Tibial artery (tissue), 4 donors: ENCODE measurements around the gene STIP1.

Source experiments
- DNase-seq, 2 donors: peaks; one replicate each; pipeline ENCODE4 v3.0.0-alpha.2; 2019
- H3K27ac ChIP-seq, 2 donors: fragments of 200-600 bp; sonication (generic) in 1 of 2; 1 replicate in 1 of 2; 2 replicates in 1 of 2; pipeline ENCODE4 v1.5.1; 2018 to 2019; ENCODE audit warnings: mild to moderate bottlenecking in 1 of 2
- H3K27me3 ChIP-seq, 2 donors: fragments of 200-600 bp; sonication (generic) in 1 of 2; one replicate each; pipeline versions ENCODE4 v1.5.1 to v1.6.0; 2016 to 2019
- H3K36me3 ChIP-seq, 3 donors: fragments of 200-600 bp; sonication (generic) in 2 of 3; one replicate each; pipeline ENCODE4 v1.5.1; 2016 to 2019; ENCODE audit warnings: mild to moderate bottlenecking in 2 of 3
- H3K4me1 ChIP-seq, 4 donors: fragments of 200-600 bp; sonication (generic) in 2 of 4; 1 replicate in 3 of 4; 2 replicates in 1 of 4; pipeline ENCODE4 v1.5.1; 2016 to 2019
- H3K4me3 ChIP-seq, 2 donors: fragments of 200-600 bp; sonication (generic) in 1 of 2; 1 replicate in 1 of 2; 2 replicates in 1 of 2; pipeline ENCODE4 v1.5.1; 2018 to 2019; ENCODE audit warnings: mild to moderate bottlenecking in 2 of 2
- H3K9me3 ChIP-seq, 3 donors: fragments of 200-600 bp; sonication (generic) in 1 of 3; one replicate each; pipeline ENCODE4 v1.5.1; 2016 to 2019
- CTCF ChIP-seq, 2 experiments: fragments of 200-600 bp in 1 of 2; fragments of 450-650 bp in 1 of 2; IDR thresholded peaks; one replicate each; pipeline ENCODE4 v1.5.1; 2017 to 2019; ENCODE audit warnings: antibody characterized with exemption in 2 of 2, mild to moderate bottlenecking in 1 of 2, moderate library complexity in 1 of 2
- intact Hi-C: fragments of 100-400 bp; cut with DNase I; formaldehyde crosslinking; loops from one replicate; pipeline ENCODE4 v1.15.0; 2023; ENCODE audit warnings: low total_unique reads

The STIP1 gene

DNA sequence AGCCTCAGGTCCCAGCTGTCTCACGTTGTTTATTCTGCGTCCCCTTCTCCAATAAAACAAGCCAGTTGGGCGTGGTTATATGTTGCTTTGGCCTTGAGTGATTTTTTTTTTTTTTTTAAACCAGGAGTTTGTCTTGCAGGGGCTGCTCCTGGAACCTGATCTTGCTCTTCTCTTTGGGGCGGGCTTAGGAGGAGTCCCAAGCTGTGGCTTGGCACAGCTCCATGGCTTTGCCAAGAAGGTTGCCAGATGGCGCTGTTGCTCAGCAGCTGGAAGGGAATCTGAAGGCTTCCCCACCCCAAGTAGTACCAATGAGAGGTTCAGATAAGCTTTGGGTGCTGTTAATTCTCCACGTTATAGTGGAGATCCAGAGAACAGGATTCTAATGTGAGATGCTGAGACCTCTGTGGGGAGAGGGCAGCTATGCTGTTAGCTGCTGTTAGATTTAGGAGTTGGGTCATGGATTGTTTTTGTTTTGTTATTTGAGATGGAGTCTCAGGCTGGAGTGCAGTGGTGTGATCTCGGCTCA, 18.6 kb downstream of the STIP1 start:
- peak; percentile 88 to 93 for DNase-seq
- TF ChIP-seq CTCF (IDR thresholded peaks at IDR 0.05), result peak; percentile 68 to 71
- H3K27ac ChIP-seq, result no peak overlapping the region
- peaks cover 0 to 8% (median 2%) of the 10 kb centered on the region in 4 donors for H3K4me1 ChIP-seq
- intact Hi-C loops, result loop anchor here (2.0 kb wide), 1 partner anchor 96 kb away; the partner anchor contains the start of gene CATSPERZ
- H3K4me3 ChIP-seq, result no peak overlapping the region
- no peaks in the 10 kb centered on the region for H3K9me3 ChIP-seq
- H3K27me3 ChIP-seq, result no peaks in the 10 kb centered on the region
- peaks cover 44 to 78% (median 57%) of the 10 kb centered on the region in 3 donors for H3K36me3 ChIP-seq

- Histone ChIP-seq H3K27me3 (no peaks in the 10 kb centered on the region), H3K4me1 (peaks cover 0 to 8% (median 2%) of the 10 kb centered on the region in 4 donors), H3K27ac (peak within 1 kb of the TSS; percentile 33 to 52), H3K36me3 (peaks cover 26 to 71% (median 36%) of the 10 kb centered on the region in 3 donors), H3K4me3 (peak within 1 kb of the TSS; percentile 36 to 46), H3K9me3 (no peaks in the 10 kb centered on the region)
- TF ChIP-seq CTCF (IDR thresholded peaks at IDR 0.05), result no peak
- DNase-seq, result peak in 1 of 2 donors; percentile 71
- intact Hi-C loops, result loop anchor here (5.0 kb wide), 1 partner anchor 61 kb away; no protein-coding TSS in a partner anchor
These were observed 20.7 kb downstream of the STIP1 start, which contains the start of gene FERMT3 for GRCh38 chr11:64206457-64207255. Gene FERMT3 (plus strand): TSS chr11:64206721. CDS start chr11:64207365, 644 bp downstream.

DNA sequence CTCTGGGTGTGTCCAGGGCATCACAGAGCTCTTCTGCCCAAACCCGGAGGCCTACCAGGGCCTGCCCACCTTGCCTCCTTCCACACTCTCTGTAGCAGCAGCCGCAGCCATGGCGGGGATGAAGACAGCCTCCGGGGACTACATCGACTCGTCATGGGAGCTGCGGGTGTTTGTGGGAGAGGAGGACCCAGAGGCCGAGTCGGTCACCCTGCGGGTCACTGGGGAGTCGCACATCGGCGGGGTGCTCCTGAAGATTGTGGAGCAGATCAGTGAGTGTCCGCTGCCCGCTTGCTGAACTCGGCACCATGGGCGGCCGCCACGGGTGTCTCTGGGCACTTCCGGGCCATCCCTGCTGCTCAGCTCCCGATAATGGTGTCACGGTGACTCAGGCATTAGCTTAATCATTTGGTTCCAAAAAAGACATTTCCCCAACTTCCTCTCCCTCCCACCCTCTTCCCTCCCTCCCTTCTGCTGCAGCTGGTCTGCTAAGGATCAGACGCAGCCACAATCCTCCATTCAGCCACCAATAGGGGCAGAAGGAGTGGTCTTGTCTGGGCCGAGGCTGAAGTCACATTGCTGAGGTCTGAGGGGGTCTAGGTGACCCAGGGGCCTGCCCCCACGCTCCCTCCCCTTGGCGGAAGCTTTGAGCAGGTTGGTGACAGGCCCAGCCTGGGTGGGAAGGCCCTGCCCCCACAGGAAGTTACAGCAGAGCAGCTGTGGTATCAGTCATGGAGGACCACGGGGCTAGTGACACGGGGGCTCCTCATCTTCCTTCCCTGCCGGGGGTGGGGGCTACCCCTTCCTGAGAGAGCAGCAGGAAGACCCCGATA, 21.5 kb downstream of the STIP1 start:
- peak; percentile 70 to 79 for DNase-seq
- Histone ChIP-seq H3K9me3 (no peaks in the 10 kb centered on the region), H3K36me3 (peaks cover 18 to 71% (median 28%) of the 10 kb centered on the region in 3 donors), H3K4me3 (peak overlapping the region; percentile 36 to 46), H3K27ac (peak overlapping the region; percentile 33 to 52), H3K27me3 (no peaks in the 10 kb centered on the region), H3K4me1 (peaks cover 0 to 8% (median 2%) of the 10 kb centered on the region in 4 donors)
- intact Hi-C loops, result loop anchor here (5.0 kb wide), 1 partner anchor 60 kb away; no protein-coding TSS in a partner anchor
- TF ChIP-seq CTCF (IDR thresholded peaks at IDR 0.05), result no peak

DNA sequence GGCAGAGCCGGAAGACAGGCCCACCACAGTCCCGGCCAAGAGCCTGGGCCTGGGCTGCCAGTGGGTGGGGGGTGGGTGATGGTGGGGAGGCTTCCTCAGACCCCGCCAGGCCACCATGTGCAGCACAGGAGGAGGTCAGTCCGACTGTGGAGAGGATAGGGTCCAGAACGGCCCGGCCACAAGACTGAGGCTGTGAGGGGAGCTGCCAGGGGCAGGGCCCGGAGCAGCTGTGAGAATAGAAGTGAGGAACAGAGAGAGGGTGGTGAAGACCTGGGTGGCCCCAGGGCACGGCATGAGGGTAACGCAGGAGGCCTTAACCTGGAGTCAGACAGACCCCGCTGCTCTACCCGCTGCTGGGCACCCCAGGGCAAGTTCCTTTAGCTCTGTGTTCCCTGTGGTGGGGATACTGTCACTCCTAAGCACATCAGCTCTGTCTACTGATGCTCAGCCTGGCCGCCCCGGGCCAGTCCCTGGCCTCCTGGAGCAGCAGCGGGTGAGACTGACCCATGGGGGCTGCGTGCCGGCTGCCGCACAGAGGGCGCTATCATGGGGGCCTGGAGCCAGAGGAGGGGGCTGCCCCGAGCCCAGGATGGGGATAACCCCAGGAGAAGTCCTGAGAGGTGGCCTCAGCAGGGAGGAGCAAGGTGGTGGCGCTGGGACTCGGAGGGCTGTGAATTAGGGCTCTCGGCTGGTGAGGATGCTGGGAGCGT, 22.3 kb downstream of the STIP1 start:
- no peak for DNase-seq
- Histone ChIP-seq H3K27me3 (no peaks in the 10 kb centered on the region), H3K27ac (peak overlapping the region; percentile 33 to 52), H3K4me1 (peaks cover 0 to 8% (median 2%) of the 10 kb centered on the region in 4 donors), H3K9me3 (no peaks in the 10 kb centered on the region), H3K4me3 (peak overlapping the region; percentile 36 to 46), H3K36me3 (peaks cover 10 to 63% (median 20%) of the 10 kb centered on the region in 3 donors)
- TF ChIP-seq CTCF (IDR thresholded peaks at IDR 0.05), result no peak
- intact Hi-C loops, result loop anchor here (5.0 kb wide), 1 partner anchor 59 kb away; no protein-coding TSS in a partner anchor
